ACHN (cell line): ENCODE results near the gene SLC8A3.
A peak's percentile ranks its signal among the peaks of the same experiment; 100 is the strongest.

Experiments used
- DNase-seq: peaks from one replicate; pipeline ENCODE4 v3.0.0-alpha.2; 2015
- in situ Hi-C: cut with HindIII; loops from 2 replicates; pipeline ENCODE4 v1.10.0; 2017; ENCODE audit warnings: low sequenced_read_pairs, low pct_ligation_motif_present, low pct_unique_long_range_greater_than_20kb

The SLC8A3 gene

GRCh38 chr14:70014406-70015095 lies 174.2 kb downstream of the SLC8A3 start:
- in situ Hi-C loops = no loop called here
- no peak for DNase-seq

- DNase-seq = peak; percentile 37
- in situ Hi-C loops = no loop called here
These were observed 175.4 kb downstream of the SLC8A3 start for GRCh38 chr14:70013271-70013873.

GRCh38 chr14:70011708-70012107 lies 177.0 kb downstream of the SLC8A3 start:
- no peak for DNase-seq
- in situ Hi-C loops = no loop called here

- in situ Hi-C loops = no loop called here
- no peak for DNase-seq
These were observed 177.7 kb downstream of the SLC8A3 start for GRCh38 chr14:70011098-70011497.

GRCh38 chr14:70009961-70010360 lies 178.8 kb downstream of the SLC8A3 start:
- no peak for DNase-seq
- in situ Hi-C loops = no loop called here

GRCh38 chr14:70008284-70009262 lies 180.2 kb downstream of the SLC8A3 start:
- no peak for DNase-seq
- in situ Hi-C loops = no loop called here

GRCh38 chr14:70006699-70007098 lies 182.1 kb downstream of the SLC8A3 start:
- in situ Hi-C loops = no loop called here
- no peak for DNase-seq

- DNase-seq = no peak
- in situ Hi-C loops = no loop called here
These were observed 183.4 kb downstream of the SLC8A3 start for GRCh38 chr14:70005281-70005805.

GRCh38 chr14:70004791-70005190 lies 184.0 kb downstream of the SLC8A3 start:
- in situ Hi-C loops = no loop called here

GRCh38 chr14:70002589-70003346 lies 186.0 kb downstream of the SLC8A3 start:
- in situ Hi-C loops = no loop called here
- DNase-seq = no peak

More at GRCh38 chr14:70004791-70005190, 184.0 kb downstream of the SLC8A3 start:
- DNase-seq = no peak

GRCh38 chr14:70000601-70001000 lies 188.2 kb downstream of the SLC8A3 start:
- DNase-seq = no peak
- in situ Hi-C loops = no loop called here

GRCh38 chr14:69999261-69999674 lies 189.5 kb downstream of the SLC8A3 start:
- no peak for DNase-seq
- in situ Hi-C loops = no loop called here

GRCh38 chr14:69997849-69998248 lies 190.9 kb downstream of the SLC8A3 start:
- DNase-seq = no peak
- in situ Hi-C loops = no loop called here

- in situ Hi-C loops = no loop called here
- DNase-seq = no peak
These were observed 192.5 kb downstream of the SLC8A3 start for GRCh38 chr14:69996216-69996615.
